Activated naive CD4-positive, alpha-beta T cell treated with anti-CD3 and anti-CD28 coated beads for 36 hours (primary cell): ENCODE measurements around the gene LIN7A. TPM values are rescaled to one million over a fixed set of nuclear protein-coding genes. Genes with fewer than 3 reads are reported as not detected.

Experiments
- CTCF ChIA-PET: fragments of 350-600 bp; sonication (Branson Sonifier 250); formaldehyde crosslinking; loops from one replicate; lab custom pipeline; 2021; ENCODE audit warnings: antibody characterized with exemption; lab: Charles Lee
- DNase-seq: peaks from one replicate; pipeline ENCODE4 v3.0.0-alpha.2; 2020
- H3K27ac Mint-ChIP-seq: one replicate; pipeline ENCODE4 v1.8.0; 2021; ENCODE audit warnings: mild to moderate bottlenecking, mixed read lengths
- H3K27me3 Mint-ChIP-seq: one replicate; pipeline ENCODE4 v1.8.0; 2021; ENCODE audit warnings: low read depth, mixed read lengths
- H3K36me3 Mint-ChIP-seq: one replicate; pipeline ENCODE4 v1.8.0; 2021; ENCODE audit warnings: low read depth, mixed read lengths
- H3K4me1 Mint-ChIP-seq: one replicate; pipeline ENCODE4 v1.8.0; 2021; ENCODE audit warnings: low read depth, mixed read lengths
- H3K4me3 Mint-ChIP-seq: one replicate; pipeline ENCODE4 v1.8.0; 2021; ENCODE audit warnings: mild to moderate bottlenecking, moderate library complexity, mixed read lengths
- H3K9me3 Mint-ChIP-seq: one replicate; pipeline ENCODE4 v1.8.0; 2021; ENCODE audit warnings: mixed read lengths
- intact Hi-C: fragments of 100-400 bp; cut with micrococcal nuclease; formaldehyde crosslinking; loops from one replicate; pipeline ENCODE4 v1.15.1; 2023
- total RNA-seq, 2 experiments: library from RNA; stranded (reverse); gene quantifications; one replicate each; pipeline ENCODE4 v1.2.3, GENCODE V29; 2021

The LIN7A gene
- not detected for total RNA-seq

- H3K4me1 Mint-ChIP-seq, result peaks cover 2% of the 10 kb centered on the region
- H3K4me3 Mint-ChIP-seq, result no peak within 1 kb of the TSS
- CTCF ChIA-PET, result no interaction called here
- peaks cover 32% of the 10 kb centered on the region for H3K27me3 Mint-ChIP-seq
- H3K27ac Mint-ChIP-seq, result no peak within 1 kb of the TSS
- intact Hi-C loops, result no loop called here
- no peaks in the 10 kb centered on the region for H3K36me3 Mint-ChIP-seq
- no peak for DNase-seq
- H3K9me3 Mint-ChIP-seq, result peaks cover 1% of the 10 kb centered on the region
Measured at GRCh38 chr12:80937391-80938238, at the start of gene LIN7A. LIN7A (minus strand) TSS chr12:80937934; CDS start chr12:80937722, 212 bp downstream.

GRCh38 chr12:80986224-80986623 lies 48.5 kb upstream of the LIN7A start:
- intact Hi-C loops, result no loop called here
- H3K4me3 Mint-ChIP-seq, result no peak overlapping the region
- no peak overlapping the region for H3K27ac Mint-ChIP-seq
- H3K4me1 Mint-ChIP-seq, result no peaks in the 10 kb centered on the region
- CTCF ChIA-PET, result interaction anchor here (0.7 kb wide), 1 partner anchor 485 kb away, joined by 4 read pairs; no protein-coding TSS in a partner anchor
- no peaks in the 10 kb centered on the region for H3K9me3 Mint-ChIP-seq
- DNase-seq, result no peak
- H3K27me3 Mint-ChIP-seq, result no peaks in the 10 kb centered on the region
- H3K36me3 Mint-ChIP-seq, result no peaks in the 10 kb centered on the region

GRCh38 chr12:80979816-80980215 lies 42.1 kb upstream of the LIN7A start:
- Mint-ChIP-seq H3K4me3 (no peak overlapping the region), H3K4me1 (no peaks in the 10 kb centered on the region), H3K27me3 (no peaks in the 10 kb centered on the region), H3K36me3 (no peaks in the 10 kb centered on the region), H3K9me3 (peaks cover 1% of the 10 kb centered on the region), H3K27ac (no peak overlapping the region)
- DNase-seq, result no peak
- CTCF ChIA-PET, result no interaction called here
- intact Hi-C loops, result no loop called here

- Mint-ChIP-seq H3K4me1 (no peaks in the 10 kb centered on the region), H3K4me3 (no peak overlapping the region), H3K9me3 (peaks cover 1% of the 10 kb centered on the region), H3K36me3 (no peaks in the 10 kb centered on the region), H3K27ac (no peak overlapping the region), H3K27me3 (no peaks in the 10 kb centered on the region)
- CTCF ChIA-PET, result interaction anchor here (0.8 to 1.1 kb wide), 2 partner anchors 9 to 15 kb away, joined by 3 read pairs; no protein-coding TSS in a partner anchor
- no peak for DNase-seq
- intact Hi-C loops, result no loop called here
Measured at GRCh38 chr12:80979251-80979650, 41.5 kb upstream of the LIN7A start.

GRCh38 chr12:80977346-80977745 lies 39.6 kb upstream of the LIN7A start:
- CTCF ChIA-PET, result no interaction called here
- Mint-ChIP-seq H3K4me3 (no peak overlapping the region), H3K36me3 (no peaks in the 10 kb centered on the region), H3K27ac (no peak overlapping the region), H3K27me3 (no peaks in the 10 kb centered on the region), H3K9me3 (peaks cover 1% of the 10 kb centered on the region), H3K4me1 (no peaks in the 10 kb centered on the region)
- intact Hi-C loops, result no loop called here
- no peak for DNase-seq

- peaks cover 1% of the 10 kb centered on the region for H3K9me3 Mint-ChIP-seq
- DNase-seq, result no peak
- no peaks in the 10 kb centered on the region for H3K4me1 Mint-ChIP-seq
- H3K27me3 Mint-ChIP-seq, result no peaks in the 10 kb centered on the region
- H3K4me3 Mint-ChIP-seq, result no peak overlapping the region
- H3K27ac Mint-ChIP-seq, result no peak overlapping the region
- H3K36me3 Mint-ChIP-seq, result no peaks in the 10 kb centered on the region
- intact Hi-C loops, result no loop called here
- CTCF ChIA-PET, result no interaction called here
Measured at GRCh38 chr12:80968326-80968725, 30.6 kb upstream of the LIN7A start.

- no peaks in the 10 kb centered on the region for H3K4me1 Mint-ChIP-seq
- intact Hi-C loops, result no loop called here
- CTCF ChIA-PET, result no interaction called here
- H3K27ac Mint-ChIP-seq, result no peak overlapping the region
- no peaks in the 10 kb centered on the region for H3K27me3 Mint-ChIP-seq
- peaks cover 1% of the 10 kb centered on the region for H3K9me3 Mint-ChIP-seq
- H3K4me3 Mint-ChIP-seq, result no peak overlapping the region
- H3K36me3 Mint-ChIP-seq, result no peaks in the 10 kb centered on the region
- no peak for DNase-seq
Measured at GRCh38 chr12:80967565-80967964, 29.8 kb upstream of the LIN7A start.

- peaks cover 4% of the 10 kb centered on the region for H3K9me3 Mint-ChIP-seq
- H3K4me3 Mint-ChIP-seq, result no peak overlapping the region
- no peak overlapping the region for H3K27ac Mint-ChIP-seq
- no peaks in the 10 kb centered on the region for H3K27me3 Mint-ChIP-seq
- no peak for DNase-seq
- CTCF ChIA-PET, result no interaction called here
- intact Hi-C loops, result no loop called here
- no peaks in the 10 kb centered on the region for H3K4me1 Mint-ChIP-seq
- H3K36me3 Mint-ChIP-seq, result no peaks in the 10 kb centered on the region
Measured at GRCh38 chr12:80966001-80966400, 28.3 kb upstream of the LIN7A start.

- DNase-seq, result no peak
- CTCF ChIA-PET, result no interaction called here
- Mint-ChIP-seq H3K4me1 (no peaks in the 10 kb centered on the region), H3K27me3 (no peaks in the 10 kb centered on the region), H3K9me3 (peaks cover 2% of the 10 kb centered on the region), H3K4me3 (no peak overlapping the region), H3K27ac (no peak overlapping the region), H3K36me3 (no peaks in the 10 kb centered on the region)
- intact Hi-C loops, result no loop called here
Measured at GRCh38 chr12:80958162-80958561, 20.4 kb upstream of the LIN7A start.

GRCh38 chr12:80954857-80955520 lies 17.3 kb upstream of the LIN7A start:
- H3K27ac Mint-ChIP-seq, result no peak overlapping the region

GRCh38 chr12:80952443-80952842 lies 14.7 kb upstream of the LIN7A start:
- Mint-ChIP-seq H3K27ac (no peak overlapping the region), H3K27me3 (no peaks in the 10 kb centered on the region), H3K4me3 (no peak overlapping the region), H3K9me3 (no peaks in the 10 kb centered on the region), H3K36me3 (no peaks in the 10 kb centered on the region), H3K4me1 (no peaks in the 10 kb centered on the region)
- intact Hi-C loops, result no loop called here
- no peak for DNase-seq
- CTCF ChIA-PET, result no interaction called here

More at GRCh38 chr12:80954857-80955520, 17.3 kb upstream of the LIN7A start:
- no peak for DNase-seq
- H3K9me3 Mint-ChIP-seq, result no peaks in the 10 kb centered on the region
- CTCF ChIA-PET, result no interaction called here
- H3K4me3 Mint-ChIP-seq, result no peak overlapping the region
- no peaks in the 10 kb centered on the region for H3K4me1 Mint-ChIP-seq
- intact Hi-C loops, result no loop called here
- H3K36me3 Mint-ChIP-seq, result no peaks in the 10 kb centered on the region
- H3K27me3 Mint-ChIP-seq, result no peaks in the 10 kb centered on the region

GRCh38 chr12:80946591-80946990 lies 8.9 kb upstream of the LIN7A start:
- Mint-ChIP-seq H3K27me3 (no peaks in the 10 kb centered on the region), H3K9me3 (no peaks in the 10 kb centered on the region), H3K27ac (no peak overlapping the region), H3K36me3 (no peaks in the 10 kb centered on the region), H3K4me1 (no peaks in the 10 kb centered on the region), H3K4me3 (no peak overlapping the region)
- intact Hi-C loops, result no loop called here
- no peak for DNase-seq
- CTCF ChIA-PET, result no interaction called here

- CTCF ChIA-PET, result no interaction called here
- DNase-seq, result no peak
- Mint-ChIP-seq H3K4me1 (no peaks in the 10 kb centered on the region), H3K36me3 (no peaks in the 10 kb centered on the region), H3K27me3 (peaks cover 7% of the 10 kb centered on the region), H3K27ac (no peak overlapping the region), H3K4me3 (no peak overlapping the region), H3K9me3 (peaks cover 1% of the 10 kb centered on the region)
- intact Hi-C loops, result no loop called here
Measured at GRCh38 chr12:80943338-80943737, 5.6 kb upstream of the LIN7A start.
